Thyroid gland (tissue), 4 donors: Measurements from ENCODE around the gene CEP43. TPM values are rescaled to one million over a fixed set of nuclear protein-coding genes. Genes with fewer than 3 reads are reported as not detected.

ENCODE experiments used
- DNase-seq, 2 donors: peaks; one replicate each; pipeline ENCODE4 v3.0.0-alpha.2; 2019
- H3K27ac ChIP-seq, 3 donors: fragments of 200-600 bp; sonication (generic); 1 replicate in 2 of 3; 2 replicates in 1 of 3; pipeline ENCODE4 v1.5.1; 2016 to 2019; ENCODE audit warnings: mild to moderate bottlenecking in 1 of 3, moderate library complexity in 1 of 3
- H3K27me3 ChIP-seq: fragments of 200-600 bp; sonication (generic); one replicate; pipeline ENCODE4 v1.5.1; 2019
- H3K36me3 ChIP-seq, 2 donors: fragments of 200-600 bp; sonication (generic); one replicate each; pipeline ENCODE4 v1.5.1; 2016 to 2019
- H3K4me1 ChIP-seq, 2 donors: fragments of 200-600 bp; sonication (generic); one replicate each; pipeline ENCODE4 v1.5.1; 2017 to 2019
- H3K4me3 ChIP-seq, 3 donors: fragments of 200-600 bp; sonication (generic); replicated peaks in 1 of 3; 1 replicate in 2 of 3; 2 replicates in 1 of 3; pipeline ENCODE4 v1.5.1; 2016; ENCODE audit warnings: mild to moderate bottlenecking in 1 of 3
- H3K9me3 ChIP-seq: fragments of 200-600 bp; sonication (generic); one replicate; pipeline ENCODE4 v1.5.1; 2017
- POLR2A ChIP-seq, 2 donors: fragments of 450-650 bp; IDR thresholded peaks; one replicate each; pipeline ENCODE4 v1.6.1; 2017; ENCODE audit warnings: antibody characterized with exemption in 2 of 2, mild to moderate bottlenecking in 2 of 2, moderate library complexity in 1 of 2
- WGBS, 2 donors: methylation state at CpG; one replicate each; pipeline ENCODE4 v1.1.5; 2017; 5-methylcytosine and 5-hydroxymethylcytosine counted together
- intact Hi-C: fragments of 100-400 bp; cut with DNase I; formaldehyde crosslinking; loops from one replicate; pipeline ENCODE4 v1.15.1; 2023
- total RNA-seq, 4 donors: library from RNA; depleted of rRNA; stranded (reverse); fragments of >200 nt; gene quantifications; one replicate each; pipeline ENCODE4 v1.2.3, GENCODE V29; 2016
- TF ChIP-seq, protein P1 (sequence below), 6 experiments: fragments of 200-600 bp in 3 of 6; fragments of 450-650 bp in 3 of 6; sonication (generic) in 3 of 6; IDR thresholded peaks; one replicate each; pipeline ENCODE4 v1.5.1; 2016 to 2019; ENCODE audit warnings: antibody characterized with exemption in 6 of 6, mild to moderate bottlenecking in 2 of 6, inconsistent platforms in 1 of 6, moderate library complexity in 1 of 6

Gene CEP43
- total RNA-seq, 4 donors from 2014 or later = 30.0 to 39.9 (median 33.8) TPM

DNA sequence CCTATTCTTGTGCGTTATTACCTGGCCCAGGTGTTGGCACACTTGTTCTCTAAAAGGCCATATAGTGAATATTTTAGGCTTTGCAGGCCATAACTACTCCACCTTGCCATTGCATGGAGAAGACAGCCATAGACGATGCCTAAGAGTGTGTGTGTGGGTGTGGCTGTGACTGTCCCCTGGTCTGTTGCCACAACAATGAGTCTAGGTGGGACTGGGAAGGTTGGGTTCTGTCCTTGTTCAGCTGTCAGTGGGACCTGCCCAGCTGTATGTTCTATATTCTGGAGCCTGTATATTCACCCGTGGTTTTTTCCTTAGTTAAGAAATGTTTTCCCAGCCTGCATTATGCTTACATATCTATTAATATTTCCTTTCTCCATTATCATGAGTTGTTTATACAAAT is 38.6 kb downstream of the CEP43 start:
- Histone ChIP-seq H3K27ac (no peak overlapping the region), H3K9me3 (no peaks in the 10 kb centered on the region), H3K27me3 (no peaks in the 10 kb centered on the region), H3K4me3 (no peak overlapping the region), H3K36me3 (peaks cover 18 to 28% of the 10 kb centered on the region in 2 donors), H3K4me1 (no peaks in the 10 kb centered on the region)
- 86 to 91% methylated on average over 3 of the region's 3 CpGs for WGBS, 2 donors
- intact Hi-C loops = no loop called here
- DNase-seq = no peak
- TF ChIP-seq, protein P1, sequence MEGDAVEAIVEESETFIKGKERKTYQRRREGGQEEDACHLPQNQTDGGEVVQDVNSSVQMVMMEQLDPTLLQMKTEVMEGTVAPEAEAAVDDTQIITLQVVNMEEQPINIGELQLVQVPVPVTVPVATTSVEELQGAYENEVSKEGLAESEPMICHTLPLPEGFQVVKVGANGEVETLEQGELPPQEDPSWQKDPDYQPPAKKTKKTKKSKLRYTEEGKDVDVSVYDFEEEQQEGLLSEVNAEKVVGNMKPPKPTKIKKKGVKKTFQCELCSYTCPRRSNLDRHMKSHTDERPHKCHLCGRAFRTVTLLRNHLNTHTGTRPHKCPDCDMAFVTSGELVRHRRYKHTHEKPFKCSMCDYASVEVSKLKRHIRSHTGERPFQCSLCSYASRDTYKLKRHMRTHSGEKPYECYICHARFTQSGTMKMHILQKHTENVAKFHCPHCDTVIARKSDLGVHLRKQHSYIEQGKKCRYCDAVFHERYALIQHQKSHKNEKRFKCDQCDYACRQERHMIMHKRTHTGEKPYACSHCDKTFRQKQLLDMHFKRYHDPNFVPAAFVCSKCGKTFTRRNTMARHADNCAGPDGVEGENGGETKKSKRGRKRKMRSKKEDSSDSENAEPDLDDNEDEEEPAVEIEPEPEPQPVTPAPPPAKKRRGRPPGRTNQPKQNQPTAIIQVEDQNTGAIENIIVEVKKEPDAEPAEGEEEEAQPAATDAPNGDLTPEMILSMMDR (IDR thresholded peaks at IDR 0.05) = no peak
- TF ChIP-seq POLR2A (IDR thresholded peaks at IDR 0.05) = no peak

DNA sequence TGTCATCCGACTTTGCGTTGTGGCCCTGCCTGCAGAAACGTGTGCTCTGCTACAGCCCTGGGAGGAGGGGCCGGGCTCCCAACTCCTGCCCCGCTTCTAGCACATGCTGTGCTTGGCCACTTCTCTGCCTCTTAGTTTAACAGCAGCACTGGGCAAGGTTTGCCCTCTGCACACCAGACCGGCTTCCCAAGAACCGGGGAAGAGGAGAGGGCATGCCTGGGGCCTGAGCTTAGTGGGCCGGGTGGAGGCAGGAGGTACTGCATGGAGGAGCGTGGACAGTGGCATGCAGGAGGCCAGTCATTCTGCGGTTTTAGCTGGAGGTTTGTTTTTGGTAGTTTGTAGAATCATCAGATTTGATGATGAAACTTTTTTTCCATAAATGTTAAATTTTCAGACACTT is 45.5 kb downstream of the CEP43 start:
- WGBS, 2 donors = 79 to 82% methylated on average over 10 of the region's 10 CpGs
- DNase-seq = no peak
- intact Hi-C loops = no loop called here

DNA sequence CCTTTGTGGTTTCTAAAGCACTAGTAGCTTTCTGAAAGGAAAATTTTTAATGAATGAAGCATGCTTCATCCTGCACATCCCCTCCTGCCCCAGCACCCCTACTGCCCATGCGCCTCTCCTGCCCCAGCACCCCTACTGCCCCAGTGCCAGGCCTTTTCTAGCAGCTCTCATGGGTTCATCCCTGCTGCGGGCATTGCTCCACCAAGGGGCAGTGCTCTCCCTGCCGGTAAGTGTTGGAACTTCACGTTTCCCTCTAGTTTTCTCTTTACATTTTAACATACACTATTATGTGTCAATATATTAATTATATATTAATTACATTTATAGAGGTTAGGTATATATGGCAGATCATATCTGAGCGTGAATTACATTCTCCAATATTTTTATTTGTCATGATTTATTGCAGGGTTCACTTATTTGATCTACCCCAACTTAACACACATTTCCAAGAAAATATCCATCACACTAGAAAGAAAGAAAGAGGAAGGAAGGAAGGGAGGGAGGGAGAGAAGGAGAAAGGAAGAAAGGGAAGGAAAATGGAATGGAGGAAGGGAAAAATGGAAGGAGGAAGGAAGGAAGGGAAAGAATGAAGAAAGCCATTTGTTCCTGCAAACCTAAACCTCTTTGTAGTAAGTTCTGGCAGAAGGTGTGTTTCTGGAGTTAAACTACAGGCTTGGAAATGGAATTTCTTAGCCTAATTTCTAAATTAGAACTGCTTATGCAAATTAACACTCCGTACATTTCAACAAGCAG is 46.8 kb downstream of the CEP43 start:
- Histone ChIP-seq H3K27me3 (no peaks in the 10 kb centered on the region), H3K27ac (no peak overlapping the region), H3K4me1 (peaks cover 8% of the 10 kb centered on the region in 2 donors), H3K9me3 (no peaks in the 10 kb centered on the region), H3K36me3 (no peaks in the 10 kb centered on the region), H3K4me3 (no peak overlapping the region)
- intact Hi-C loops = no loop called here
- TF ChIP-seq, protein P1 (IDR thresholded peaks at IDR 0.05) = no peak
- no peak for DNase-seq
- 91 to 92% methylated on average over 6 of the region's 6 CpGs for WGBS, 2 donors

More for the DNA sequence above, 45.5 kb downstream of the CEP43 start:
- peaks cover 0 to 4% of the 10 kb centered on the region in 2 donors for H3K36me3 ChIP-seq
- no peak overlapping the region for H3K4me3 ChIP-seq
- no peaks in the 10 kb centered on the region for H3K4me1 ChIP-seq
- H3K9me3 ChIP-seq = no peaks in the 10 kb centered on the region
- no peaks in the 10 kb centered on the region for H3K27me3 ChIP-seq
- no peak for TF ChIP-seq POLR2A (IDR thresholded peaks at IDR 0.05)
- TF ChIP-seq, protein P1 (IDR thresholded peaks at IDR 0.05) = no peak
- no peak overlapping the region for H3K27ac ChIP-seq

DNA sequence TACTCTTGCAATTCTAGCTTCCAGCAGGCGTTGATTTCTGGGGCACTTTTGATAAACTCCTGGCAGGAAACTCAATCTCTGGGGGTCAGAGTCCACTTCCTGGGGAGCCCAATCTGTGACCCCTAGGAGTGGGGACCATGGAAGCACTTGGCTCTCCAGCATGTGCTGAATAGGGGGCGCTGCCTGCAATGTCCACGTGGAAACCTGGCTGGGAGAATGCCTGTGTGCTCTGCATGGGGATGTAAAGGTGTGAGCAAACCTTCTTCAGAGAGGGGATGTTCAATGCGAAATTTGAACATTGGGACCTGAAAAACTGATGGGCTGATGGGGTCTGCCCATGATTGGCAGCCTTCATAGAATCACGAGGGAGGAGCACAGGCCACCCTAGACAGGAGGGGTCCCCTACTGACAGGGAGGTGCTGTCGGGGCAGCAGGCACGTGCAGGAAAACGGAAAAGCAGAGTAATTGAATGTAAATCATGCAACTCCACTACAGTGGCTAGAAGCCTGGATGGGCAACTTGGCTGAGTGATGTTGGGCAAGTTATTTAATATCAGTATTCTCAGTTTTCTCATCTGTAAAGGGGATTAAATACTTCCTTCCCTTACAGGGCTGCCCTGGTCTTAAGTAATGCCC is 47.8 kb downstream of the CEP43 start:
- Histone ChIP-seq H3K36me3 (no peaks in the 10 kb centered on the region), H3K27me3 (no peaks in the 10 kb centered on the region), H3K4me3 (no peak overlapping the region), H3K27ac (no peak overlapping the region), H3K9me3 (no peaks in the 10 kb centered on the region), H3K4me1 (peaks cover 12 to 16% of the 10 kb centered on the region in 2 donors)
- no peak for DNase-seq
- intact Hi-C loops = no loop called here
- WGBS, 2 donors = 80 to 88% methylated on average over 7 to 8 of the region's 8 CpGs
- no peak for TF ChIP-seq POLR2A (IDR thresholded peaks at IDR 0.05)
- TF ChIP-seq, protein P1 (IDR thresholded peaks at IDR 0.05) = no peak

DNA sequence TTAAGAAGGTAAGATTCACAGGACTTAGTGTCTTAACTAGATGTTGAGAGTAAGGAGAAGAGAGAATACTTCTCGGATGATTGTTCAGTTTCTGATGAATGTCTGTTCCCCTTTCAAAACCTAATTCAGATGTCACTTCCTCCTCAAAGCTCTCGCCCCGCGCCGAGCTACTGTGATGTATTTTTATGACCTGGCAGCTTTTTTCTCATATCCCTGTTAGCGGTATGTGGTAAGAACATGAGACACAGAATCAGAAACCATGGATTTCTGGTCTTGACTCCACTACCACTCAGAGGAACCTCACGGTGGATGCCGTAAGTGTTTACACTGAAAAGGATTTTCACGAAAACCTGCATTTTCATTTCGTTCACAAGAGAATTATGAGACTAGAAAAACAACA is 48.4 kb downstream of the CEP43 start:
- H3K4me3 ChIP-seq = no peak overlapping the region
- no peak overlapping the region for H3K27ac ChIP-seq
- H3K4me1 ChIP-seq = peaks cover 12 to 17% of the 10 kb centered on the region in 2 donors
- H3K9me3 ChIP-seq = no peaks in the 10 kb centered on the region
- TF ChIP-seq POLR2A (IDR thresholded peaks at IDR 0.05) = no peak
- TF ChIP-seq, protein P1 (IDR thresholded peaks at IDR 0.05) = no peak
- H3K27me3 ChIP-seq = no peaks in the 10 kb centered on the region
- DNase-seq = no peak
- intact Hi-C loops = no loop called here
- 89% methylated on average over 10 of the region's 10 CpGs for WGBS, 2 donors
- no peaks in the 10 kb centered on the region for H3K36me3 ChIP-seq
